ENCODE measurements around the gene ATP6V0D1. TPM values are rescaled to one million over a fixed set of nuclear protein-coding genes. Genes with fewer than 3 reads are reported as not detected.

The ATP6V0D1 gene
- total RNA-seq, 1 donor, result 158 TPM

DNA sequence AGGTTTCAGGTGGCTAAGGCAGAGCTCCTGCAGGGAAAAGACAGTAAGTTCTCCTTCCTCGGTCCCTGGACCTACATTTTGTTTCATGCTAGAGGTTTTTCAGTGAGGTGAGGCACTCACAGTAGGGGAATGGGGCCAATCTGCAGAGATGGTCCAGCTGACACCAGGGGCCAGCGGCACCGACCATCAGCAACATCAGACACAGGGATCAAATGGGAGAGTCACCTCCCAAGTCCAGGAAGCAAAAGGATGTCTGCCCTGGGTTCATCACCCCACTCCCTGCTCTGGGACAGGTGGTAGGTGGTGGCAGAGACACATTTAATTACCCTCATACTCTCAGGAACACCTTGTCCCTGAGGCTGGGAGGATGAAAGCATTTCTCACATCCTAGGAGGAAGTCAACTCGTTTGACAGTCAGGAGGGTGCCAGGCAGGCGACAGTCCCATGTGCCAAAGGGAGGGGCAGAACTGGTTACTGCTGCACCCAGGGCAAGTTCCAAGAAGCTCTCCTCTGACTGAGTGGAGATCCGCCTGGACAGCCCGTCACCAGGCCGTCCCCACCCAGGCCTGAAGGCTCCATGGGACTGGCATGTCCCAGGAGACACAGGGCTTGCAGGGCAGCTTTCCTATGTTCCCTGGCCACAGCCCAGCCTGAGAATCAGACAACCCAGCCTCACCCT, 19.2 kb downstream of the ATP6V0D1 start:
- DNase-seq (ENCODE audit: insufficient read length, low spot score, missing footprints), result peak; percentile 65
- peaks cover 100% of the 10 kb centered on the region for H3K79me2 ChIP-seq (ENCODE audit: insufficient read depth, low read length)
- no peak overlapping the region for H2AFZ ChIP-seq (ENCODE audit: low read length)

DNA sequence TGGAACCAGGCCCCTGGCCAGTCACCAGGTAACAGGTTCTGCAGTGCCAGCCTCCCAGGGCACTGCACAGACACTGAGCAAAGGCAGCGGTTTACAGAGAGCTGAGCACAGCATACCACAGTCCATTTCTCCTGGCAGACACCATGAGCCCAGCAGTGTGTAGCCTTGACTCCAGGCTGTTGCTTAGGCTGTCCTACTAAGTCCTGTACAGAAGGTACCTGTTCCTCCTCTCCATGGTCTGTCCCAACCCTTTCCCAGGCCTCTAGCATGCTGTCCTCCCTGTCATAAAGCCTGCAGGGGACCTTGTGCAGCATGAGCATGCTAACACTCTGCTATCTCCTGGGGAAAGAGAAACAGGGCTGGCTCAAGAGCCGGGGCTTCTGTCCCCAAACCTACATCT, 20.0 kb downstream of the ATP6V0D1 start:
- H3K4me3 ChIP-seq (ENCODE audit: insufficient read depth, low read length), result no peak overlapping the region
- H3K27me3 ChIP-seq (ENCODE audit: insufficient read depth, low read length), result no peaks in the 10 kb centered on the region
- H2AFZ ChIP-seq (ENCODE audit: low read length), result no peak overlapping the region
- no peaks in the 10 kb centered on the region for H3K9me3 ChIP-seq (ENCODE audit: low read depth, low read length)
- peaks cover 46% of the 10 kb centered on the region for H3K4me1 ChIP-seq (ENCODE audit: insufficient read depth, low read length)
- H3K4me2 ChIP-seq (ENCODE audit: insufficient read depth, low read length), result no peak overlapping the region
- TF ChIP-seq, protein P1, sequence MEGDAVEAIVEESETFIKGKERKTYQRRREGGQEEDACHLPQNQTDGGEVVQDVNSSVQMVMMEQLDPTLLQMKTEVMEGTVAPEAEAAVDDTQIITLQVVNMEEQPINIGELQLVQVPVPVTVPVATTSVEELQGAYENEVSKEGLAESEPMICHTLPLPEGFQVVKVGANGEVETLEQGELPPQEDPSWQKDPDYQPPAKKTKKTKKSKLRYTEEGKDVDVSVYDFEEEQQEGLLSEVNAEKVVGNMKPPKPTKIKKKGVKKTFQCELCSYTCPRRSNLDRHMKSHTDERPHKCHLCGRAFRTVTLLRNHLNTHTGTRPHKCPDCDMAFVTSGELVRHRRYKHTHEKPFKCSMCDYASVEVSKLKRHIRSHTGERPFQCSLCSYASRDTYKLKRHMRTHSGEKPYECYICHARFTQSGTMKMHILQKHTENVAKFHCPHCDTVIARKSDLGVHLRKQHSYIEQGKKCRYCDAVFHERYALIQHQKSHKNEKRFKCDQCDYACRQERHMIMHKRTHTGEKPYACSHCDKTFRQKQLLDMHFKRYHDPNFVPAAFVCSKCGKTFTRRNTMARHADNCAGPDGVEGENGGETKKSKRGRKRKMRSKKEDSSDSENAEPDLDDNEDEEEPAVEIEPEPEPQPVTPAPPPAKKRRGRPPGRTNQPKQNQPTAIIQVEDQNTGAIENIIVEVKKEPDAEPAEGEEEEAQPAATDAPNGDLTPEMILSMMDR (IDR thresholded peaks at IDR 0.05; ENCODE audit: extremely low read depth, low read depth, low read length), result no peak
- H3K79me2 ChIP-seq (ENCODE audit: insufficient read depth, low read length), result peaks cover 92% of the 10 kb centered on the region
- peaks cover 93% of the 10 kb centered on the region for H4K20me1 ChIP-seq (ENCODE audit: insufficient read depth, low read length)
- no peak overlapping the region for H3K27ac ChIP-seq (ENCODE audit: low read depth, low read length)
- DNase-seq (ENCODE audit: insufficient read length, low spot score, missing footprints), result peak; percentile 55
- H3K36me3 ChIP-seq (ENCODE audit: insufficient read depth, low read length), result no peaks in the 10 kb centered on the region

More for the DNA sequence above, 19.2 kb downstream of the ATP6V0D1 start:
- H3K4me1 ChIP-seq (ENCODE audit: insufficient read depth, low read length), result peaks cover 41% of the 10 kb centered on the region
- no peak overlapping the region for H3K27ac ChIP-seq (ENCODE audit: low read depth, low read length)
- H3K9me3 ChIP-seq (ENCODE audit: low read depth, low read length), result no peaks in the 10 kb centered on the region
- H3K36me3 ChIP-seq (ENCODE audit: insufficient read depth, low read length), result no peaks in the 10 kb centered on the region
- no peaks in the 10 kb centered on the region for H3K27me3 ChIP-seq (ENCODE audit: insufficient read depth, low read length)
- peaks cover 92% of the 10 kb centered on the region for H4K20me1 ChIP-seq (ENCODE audit: insufficient read depth, low read length)
- H3K4me2 ChIP-seq (ENCODE audit: insufficient read depth, low read length), result no peak overlapping the region
- TF ChIP-seq, protein P1 (IDR thresholded peaks at IDR 0.05; ENCODE audit: extremely low read depth, low read depth, low read length), result no peak
- H3K4me3 ChIP-seq (ENCODE audit: insufficient read depth, low read length), result no peak overlapping the region

DNA sequence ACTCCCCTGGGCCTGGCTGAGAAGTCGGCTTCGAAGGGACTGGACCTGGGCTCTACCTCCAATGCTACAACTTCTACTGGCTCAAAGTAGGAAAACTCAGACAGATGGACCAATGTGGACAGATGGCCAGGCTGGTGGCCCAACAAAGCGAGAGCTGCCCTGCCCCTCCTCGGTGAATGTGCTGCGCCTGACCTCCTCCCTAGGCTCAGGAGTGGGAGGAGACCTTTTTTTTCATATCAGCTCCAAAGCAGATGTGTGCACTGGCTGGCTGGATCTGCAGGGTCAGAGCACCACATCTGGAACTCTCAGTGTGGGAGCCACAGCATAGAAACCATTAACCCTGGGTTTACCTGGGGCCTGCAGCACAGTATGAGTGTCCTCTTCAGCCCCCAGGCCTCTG, 20.8 kb downstream of the ATP6V0D1 start:
- Histone ChIP-seq H3K9me3 (ENCODE audit: low read depth, low read length) (no peaks in the 10 kb centered on the region), H3K4me2 (ENCODE audit: insufficient read depth, low read length) (no peak overlapping the region), H3K79me2 (ENCODE audit: insufficient read depth, low read length) (peaks cover 90% of the 10 kb centered on the region), H4K20me1 (ENCODE audit: insufficient read depth, low read length) (peaks cover 92% of the 10 kb centered on the region), H3K4me3 (ENCODE audit: insufficient read depth, low read length) (no peak overlapping the region), H3K36me3 (ENCODE audit: insufficient read depth, low read length) (no peaks in the 10 kb centered on the region), H3K27ac (ENCODE audit: low read depth, low read length) (peak overlapping the region; percentile 35), H3K27me3 (ENCODE audit: insufficient read depth, low read length) (no peaks in the 10 kb centered on the region), H3K4me1 (ENCODE audit: insufficient read depth, low read length) (peaks cover 41% of the 10 kb centered on the region), H2AFZ (ENCODE audit: low read length) (no peak overlapping the region)
- peak; percentile 64 for DNase-seq (ENCODE audit: insufficient read length, low spot score, missing footprints)
- TF ChIP-seq, protein P1 (IDR thresholded peaks at IDR 0.05; ENCODE audit: extremely low read depth, low read depth, low read length), result no peak

DNA sequence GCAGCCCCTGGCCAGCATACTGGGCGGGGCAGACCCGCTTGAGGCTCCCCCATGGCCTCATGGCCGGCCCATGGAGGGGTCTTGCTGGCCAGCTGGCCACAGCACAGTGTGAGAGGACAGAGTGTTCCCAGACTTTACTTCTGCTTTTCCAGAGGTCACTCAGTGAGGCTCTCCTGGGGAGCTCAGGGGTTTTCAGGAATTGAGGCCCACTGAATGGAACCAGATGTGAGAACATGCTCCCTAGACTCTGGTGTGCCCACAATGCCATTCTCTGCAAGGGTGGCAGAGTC, 21.2 kb downstream of the ATP6V0D1 start:
- no peak overlapping the region for H3K4me3 ChIP-seq (ENCODE audit: insufficient read depth, low read length)
- peaks cover 92% of the 10 kb centered on the region for H4K20me1 ChIP-seq (ENCODE audit: insufficient read depth, low read length)
- H3K4me2 ChIP-seq (ENCODE audit: insufficient read depth, low read length), result no peak overlapping the region
- no peak for DNase-seq (ENCODE audit: insufficient read length, low spot score, missing footprints)
- H2AFZ ChIP-seq (ENCODE audit: low read length), result no peak overlapping the region
- peak overlapping the region; percentile 35 for H3K27ac ChIP-seq (ENCODE audit: low read depth, low read length)
- H3K4me1 ChIP-seq (ENCODE audit: insufficient read depth, low read length), result peaks cover 41% of the 10 kb centered on the region
- no peaks in the 10 kb centered on the region for H3K27me3 ChIP-seq (ENCODE audit: insufficient read depth, low read length)
- no peaks in the 10 kb centered on the region for H3K9me3 ChIP-seq (ENCODE audit: low read depth, low read length)
- H3K36me3 ChIP-seq (ENCODE audit: insufficient read depth, low read length), result no peaks in the 10 kb centered on the region
- peaks cover 90% of the 10 kb centered on the region for H3K79me2 ChIP-seq (ENCODE audit: insufficient read depth, low read length)
- TF ChIP-seq, protein P1 (IDR thresholded peaks at IDR 0.05; ENCODE audit: extremely low read depth, low read depth, low read length), result no peak

All from osteoblast (primary cell).